Mammary epithelial cell (primary cell): ENCODE measurements around the gene GOLGA7B.

ENCODE experiments used
- CTCF ChIP-seq, 2 donors: IDR thresholded peaks in 1 of 2; conservative IDR thresholded peaks in 1 of 2; 2 replicates each; pipeline ENCODE4 v1.5.1; 2011 to 2012; ENCODE audit warnings: inconsistent platforms in 2 of 2, low read length in 2 of 2, mild to moderate bottlenecking in 2 of 2, control low read depth in 1 of 2, low read depth in 1 of 2; ENCODE audit not compliant: insufficient read depth in 1 of 2; ENCODE audit errors: extremely low read depth in 1 of 2
- EZH2 ChIP-seq: IDR thresholded peaks from 2 replicates; pipeline ENCODE4 v1.6.1; 2012; ENCODE audit warnings: low read length, inconsistent platforms, borderline replicate concordance

GRCh38 chr10:97849103-97849686, 448 bp upstream of the GOLGA7B start:
- no peak for TF ChIP-seq EZH2
- TF ChIP-seq CTCF (conservative IDR thresholded peaks at IDR 0.05 in 1 of 2, IDR thresholded peaks at IDR 0.05 in 1 of 2; ENCODE audit: extremely low read depth in 1 of 2, insufficient read depth in 1 of 2, low read depth in 1 of 2, low read length in 2 of 2): no peak
